ENCODE results near the gene HS2ST1.

GRCh38 chr1:87077959-87078639, 163.7 kb downstream of the HS2ST1 start:
- TF ChIP-seq CTCF (IDR thresholded peaks at IDR 0.05 in 2 of 3, conservative IDR thresholded peaks at IDR 0.05 in 1 of 3; ENCODE audit: control insufficient read depth in 2 of 3, extremely low read depth in 1 of 3, insufficient read depth in 1 of 3, low read depth in 3 of 3, low read length in 3 of 3) = no peak
- no peak for TF ChIP-seq CEBPB (IDR thresholded peaks at IDR 0.05; ENCODE audit: borderline replicate concordance in 1 of 2, low read depth in 2 of 2, low read length in 2 of 2)
